Measurements from ENCODE around the gene PDK4. TPM values are rescaled to one million over a fixed set of nuclear protein-coding genes. Genes with fewer than 3 reads are reported as not detected.
"Not testable (repeated sequence)": the region's sequence is repeated elsewhere in the genome, so short reads cannot be mapped to it uniquely, and the experiment has no call there.

The PDK4 gene
- total RNA-seq, 1 experiment from 2014 or later: 1.2 TPM

DNA sequence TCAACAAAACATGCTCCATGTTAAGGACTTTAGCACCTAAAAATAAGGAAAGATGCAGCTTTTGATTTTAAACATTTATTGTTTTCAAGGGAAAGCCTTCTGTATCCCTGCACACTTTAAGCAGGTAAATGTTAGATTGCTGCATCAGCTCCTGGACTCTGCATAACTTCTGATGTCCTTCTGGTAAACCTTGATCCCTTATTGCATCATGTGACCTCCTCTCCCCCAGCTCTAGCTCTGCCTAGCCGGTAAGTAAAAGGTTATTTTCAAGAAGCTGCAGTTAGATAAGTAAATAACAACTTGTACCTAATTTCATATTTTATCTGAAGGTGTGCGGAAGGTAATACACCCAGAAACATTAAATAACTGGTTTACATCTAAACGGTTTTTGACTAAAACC is 37.5 kb downstream of the PDK4 start:
- Mint-ChIP-seq H3K27me3 (ENCODE audit: insufficient read depth, unreplicated experiment) (no peaks in the 10 kb centered on the region), H3K27ac (ENCODE audit: low read depth, unreplicated experiment) (no peak overlapping the region), H3K36me3 (ENCODE audit: insufficient read depth, unreplicated experiment) (no peaks in the 10 kb centered on the region), H3K4me1 (ENCODE audit: insufficient read depth, unreplicated experiment) (peaks cover 3% of the 10 kb centered on the region), H3K4me3 (ENCODE audit: unreplicated experiment) (no peak overlapping the region), H3K9me3 (ENCODE audit: unreplicated experiment) (no peaks in the 10 kb centered on the region)
- TF ChIP-seq, protein P1, sequence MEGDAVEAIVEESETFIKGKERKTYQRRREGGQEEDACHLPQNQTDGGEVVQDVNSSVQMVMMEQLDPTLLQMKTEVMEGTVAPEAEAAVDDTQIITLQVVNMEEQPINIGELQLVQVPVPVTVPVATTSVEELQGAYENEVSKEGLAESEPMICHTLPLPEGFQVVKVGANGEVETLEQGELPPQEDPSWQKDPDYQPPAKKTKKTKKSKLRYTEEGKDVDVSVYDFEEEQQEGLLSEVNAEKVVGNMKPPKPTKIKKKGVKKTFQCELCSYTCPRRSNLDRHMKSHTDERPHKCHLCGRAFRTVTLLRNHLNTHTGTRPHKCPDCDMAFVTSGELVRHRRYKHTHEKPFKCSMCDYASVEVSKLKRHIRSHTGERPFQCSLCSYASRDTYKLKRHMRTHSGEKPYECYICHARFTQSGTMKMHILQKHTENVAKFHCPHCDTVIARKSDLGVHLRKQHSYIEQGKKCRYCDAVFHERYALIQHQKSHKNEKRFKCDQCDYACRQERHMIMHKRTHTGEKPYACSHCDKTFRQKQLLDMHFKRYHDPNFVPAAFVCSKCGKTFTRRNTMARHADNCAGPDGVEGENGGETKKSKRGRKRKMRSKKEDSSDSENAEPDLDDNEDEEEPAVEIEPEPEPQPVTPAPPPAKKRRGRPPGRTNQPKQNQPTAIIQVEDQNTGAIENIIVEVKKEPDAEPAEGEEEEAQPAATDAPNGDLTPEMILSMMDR (IDR thresholded peaks at IDR 0.05; ENCODE audit: unreplicated experiment): no peak
- ChIA-PET POLR2A (interaction anchor here (1.1 to 1.7 kb wide), 2 partner anchors 9 to 10 kb away, joined by 3 to 5 read pairs; no protein-coding TSS in a partner anchor), CTCF (interaction anchor here (0.6 to 3.2 kb wide), 3 partner anchors 8 to 32 kb away, joined by 3 to 12 read pairs (median 3); no protein-coding TSS in a partner anchor)
- intact Hi-C loops (cut with micrococcal nuclease): no loop called here
- no TSS peak for BruUV-seq (replicated peaks)
- no peak for DNase-seq (ENCODE audit: unreplicated experiment)

- Mint-ChIP-seq H3K9me3 (ENCODE audit: unreplicated experiment) (no peaks in the 10 kb centered on the region), H3K36me3 (ENCODE audit: insufficient read depth, unreplicated experiment) (no peaks in the 10 kb centered on the region), H3K27ac (ENCODE audit: low read depth, unreplicated experiment) (no peak overlapping the region), H3K4me1 (ENCODE audit: insufficient read depth, unreplicated experiment) (peaks cover 7% of the 10 kb centered on the region), H3K4me3 (ENCODE audit: unreplicated experiment) (no peak overlapping the region), H3K27me3 (ENCODE audit: insufficient read depth, unreplicated experiment) (no peaks in the 10 kb centered on the region)
- ChIA-PET POLR2A (interaction anchor here (0.7 kb wide), 1 partner anchor 335 kb away, joined by 3 read pairs; no protein-coding TSS in a partner anchor), CTCF (interaction anchor here (1.1 to 3.2 kb wide), 2 partner anchors 13 to 29 kb away, joined by 8 to 12 read pairs; no protein-coding TSS in a partner anchor)
- TF ChIP-seq, protein P1 (IDR thresholded peaks at IDR 0.05; ENCODE audit: unreplicated experiment): no peak
- DNase-seq (ENCODE audit: unreplicated experiment): no peak
- intact Hi-C loops (cut with micrococcal nuclease): no loop called here
- BruUV-seq (replicated peaks): no TSS peak
These were observed 39.5 kb downstream of the PDK4 start for GRCh38 chr7:95556777-95557176.

DNA sequence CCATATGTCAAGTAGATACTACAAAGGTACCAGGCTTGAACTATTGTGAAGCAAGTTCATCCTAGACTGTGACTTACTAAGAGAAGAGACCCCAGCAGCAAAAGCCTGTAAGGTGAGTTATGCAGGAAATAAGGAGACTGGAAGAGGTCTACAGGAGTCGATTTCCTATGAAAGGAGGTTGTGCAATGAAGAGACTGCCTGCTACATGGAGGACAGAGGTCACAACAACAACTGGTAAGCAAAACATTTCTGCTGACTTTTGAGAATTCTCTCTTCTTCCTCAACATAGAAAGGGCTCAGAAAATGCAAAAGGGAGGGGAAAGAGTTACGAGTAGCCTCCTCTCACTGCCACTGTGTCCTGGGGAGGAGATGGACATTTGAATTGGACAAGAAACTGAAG is 42.4 kb downstream of the PDK4 start:
- Mint-ChIP-seq H3K36me3 (ENCODE audit: insufficient read depth, unreplicated experiment) (no peaks in the 10 kb centered on the region), H3K27me3 (ENCODE audit: insufficient read depth, unreplicated experiment) (no peaks in the 10 kb centered on the region), H3K9me3 (ENCODE audit: unreplicated experiment) (no peaks in the 10 kb centered on the region), H3K27ac (ENCODE audit: low read depth, unreplicated experiment) (no peak overlapping the region), H3K4me1 (ENCODE audit: insufficient read depth, unreplicated experiment) (peaks cover 23% of the 10 kb centered on the region), H3K4me3 (ENCODE audit: unreplicated experiment) (no peak overlapping the region)
- BruUV-seq (replicated peaks): no TSS peak
- TF ChIP-seq, protein P1 (IDR thresholded peaks at IDR 0.05; ENCODE audit: unreplicated experiment): no peak
- DNase-seq (ENCODE audit: unreplicated experiment): no peak
- POLR2A ChIA-PET: no interaction called here
- intact Hi-C loops (cut with micrococcal nuclease): no loop called here
- CTCF ChIA-PET: no interaction called here

GRCh38 chr7:95552010-95552926 is 44.0 kb downstream of the PDK4 start:
- H3K9me3 Mint-ChIP-seq (ENCODE audit: unreplicated experiment); H3K4me3 Mint-ChIP-seq (ENCODE audit: unreplicated experiment); H3K27me3 Mint-ChIP-seq (ENCODE audit: insufficient read depth, unreplicated experiment); BruUV-seq (replicated peaks); H3K36me3 Mint-ChIP-seq (ENCODE audit: insufficient read depth, unreplicated experiment); intact Hi-C loops (cut with micrococcal nuclease); DNase-seq (ENCODE audit: unreplicated experiment): not testable (repeated sequence)
- H3K4me1 Mint-ChIP-seq (ENCODE audit: insufficient read depth, unreplicated experiment): peaks cover 33% of the 10 kb centered on the region
- CTCF ChIA-PET: interaction anchor here (0.6 to 4.6 kb wide), 8 partner anchors 8 to 136 kb away, joined by 3 to 73 read pairs (median 4); no protein-coding TSS in a partner anchor
- H3K27ac Mint-ChIP-seq (ENCODE audit: low read depth, unreplicated experiment): peak overlapping the region; percentile 99
- POLR2A ChIA-PET: interaction anchor here (0.6 to 3.1 kb wide), 8 partner anchors 13 to 136 kb away, joined by 3 to 35 read pairs (median 10); no protein-coding TSS in a partner anchor
